Esophagus muscularis mucosa (tissue), 4 donors: ENCODE measurements around the gene TMEM131L. TPM values are rescaled to one million over a fixed set of nuclear protein-coding genes. Genes with fewer than 3 reads are reported as not detected.
"Not testable (repeated sequence)": the region's sequence is repeated elsewhere in the genome, so short reads cannot be mapped to it uniquely, and the experiment has no call there.

Source experiments
- DNase-seq: peaks from one replicate; pipeline ENCODE4 v3.0.0-alpha.2; 2017; ENCODE audit errors: extremely low spot score
- H3K27ac ChIP-seq, 4 donors: fragments of 200-600 bp; sonication (generic); replicated peaks in 1 of 4; 1 replicate in 3 of 4; 2 replicates in 1 of 4; pipeline ENCODE4 v1.5.1; 2016 to 2019; ENCODE audit warnings: mild to moderate bottlenecking in 1 of 4
- H3K27me3 ChIP-seq, 4 donors: fragments of 200-600 bp; sonication (generic); one replicate each; pipeline versions ENCODE4 v1.5.1 to v1.6.0; 2016 to 2019
- H3K36me3 ChIP-seq, 4 donors: fragments of 200-600 bp; sonication (generic); one replicate each; pipeline ENCODE4 v1.5.1; 2016 to 2019
- H3K4me1 ChIP-seq, 4 donors: fragments of 200-600 bp; sonication (generic); one replicate each; pipeline ENCODE4 v1.5.1; 2016 to 2019
- H3K4me3 ChIP-seq, 4 donors: fragments of 200-600 bp; sonication (generic); 1 replicate in 2 of 4; 2 replicates in 2 of 4; pipeline ENCODE4 v1.5.1; 2016 to 2019; ENCODE audit warnings: mild to moderate bottlenecking in 4 of 4, moderate library complexity in 1 of 4
- H3K9me3 ChIP-seq, 4 donors: fragments of 200-600 bp; sonication (generic); 1 replicate in 3 of 4; 2 replicates in 1 of 4; pipeline ENCODE4 v1.5.1; 2016 to 2019
- CTCF ChIP-seq, 3 experiments: fragments of 200-600 bp in 2 of 3; fragments of 450-650 bp in 1 of 3; sonication (generic) in 2 of 3; IDR thresholded peaks; one replicate each; pipeline ENCODE4 v1.5.1; 2017 to 2019; ENCODE audit warnings: antibody characterized with exemption in 3 of 3, mild to moderate bottlenecking in 2 of 3, moderate library complexity in 1 of 3
- EP300 ChIP-seq: sonication (generic); formaldehyde crosslinking; IDR thresholded peaks from one replicate; pipeline ENCODE4 v1.6.1; 2017; ENCODE audit warnings: antibody characterized with exemption
- POLR2A ChIP-seq: fragments of 450-650 bp; IDR thresholded peaks from one replicate; pipeline ENCODE4 v1.6.1; 2017; ENCODE audit warnings: antibody characterized with exemption, moderate library complexity, mild to moderate bottlenecking, low read depth
- POLR2AphosphoS5 ChIP-seq, 2 donors: sonication (generic); formaldehyde crosslinking; IDR thresholded peaks; one replicate each; pipeline ENCODE4 v1.6.1; 2017; ENCODE audit warnings: antibody characterized with exemption in 2 of 2
- whole genome bisulfite sequencing: methylation state at CpG from one replicate; pipeline ENCODE4 v1.1.5; 2018; 5-methylcytosine and 5-hydroxymethylcytosine counted together
- intact Hi-C: fragments of 100-400 bp; cut with DNase I; formaldehyde crosslinking; loops from one replicate; pipeline ENCODE4 v1.15.1; 2023
- total RNA-seq, 4 donors: library from RNA; depleted of rRNA; stranded (reverse); fragments of >200 nt; gene quantifications; one replicate each; pipeline versions ENCODE4 v1.1.0 to v1.2.1, GENCODE V29; 2016

The TMEM131L gene
- total RNA-seq, 4 donors from 2014 or later = 10.3 to 16.3 (median 12.1) TPM

DNA sequence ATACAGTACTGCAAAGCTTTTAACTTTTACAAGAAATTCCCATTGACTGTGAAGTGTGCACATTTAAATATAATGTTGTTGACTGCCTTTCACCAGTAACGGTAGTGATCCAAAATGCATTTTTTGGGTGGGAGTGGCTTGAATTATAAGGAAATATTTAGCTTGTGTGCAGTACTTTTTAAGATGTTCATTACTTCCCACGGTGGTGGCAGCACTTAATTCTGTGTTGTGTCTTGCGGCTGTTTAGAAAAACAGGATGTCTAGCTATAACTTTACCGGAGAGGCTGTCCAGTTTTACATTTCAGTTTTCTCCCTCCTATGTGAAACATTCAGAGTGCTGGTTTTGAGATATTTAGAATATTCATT, 1.7 kb downstream of the TMEM131L start:
- intact Hi-C loops = loop anchor here (2.0 to 10.0 kb wide), 3 partner anchors 89 to 123 kb away; partner anchors contain the start of gene MND1
- Histone ChIP-seq H3K27ac (peak overlapping the region in 3 of 4 donors; percentile 20 to 89 (median 82)), H3K36me3 (no peaks in the 10 kb centered on the region), H3K27me3 (no peaks in the 10 kb centered on the region), H3K4me1 (peaks cover 27 to 69% (median 57%) of the 10 kb centered on the region in 4 donors), H3K4me3 (peak overlapping the region; percentile 61 to 95 (median 88)), H3K9me3 (no peaks in the 10 kb centered on the region)
- no peak for DNase-seq
- TF ChIP-seq POLR2A = no peak
- TF ChIP-seq POLR2AphosphoS5 (IDR thresholded peaks at IDR 0.05) = no peak
- no peak for TF ChIP-seq CTCF (IDR thresholded peaks at IDR 0.05)
- TF ChIP-seq EP300 = no peak
- 19% methylated on average over 4 of the region's 4 CpGs for WGBS

DNA sequence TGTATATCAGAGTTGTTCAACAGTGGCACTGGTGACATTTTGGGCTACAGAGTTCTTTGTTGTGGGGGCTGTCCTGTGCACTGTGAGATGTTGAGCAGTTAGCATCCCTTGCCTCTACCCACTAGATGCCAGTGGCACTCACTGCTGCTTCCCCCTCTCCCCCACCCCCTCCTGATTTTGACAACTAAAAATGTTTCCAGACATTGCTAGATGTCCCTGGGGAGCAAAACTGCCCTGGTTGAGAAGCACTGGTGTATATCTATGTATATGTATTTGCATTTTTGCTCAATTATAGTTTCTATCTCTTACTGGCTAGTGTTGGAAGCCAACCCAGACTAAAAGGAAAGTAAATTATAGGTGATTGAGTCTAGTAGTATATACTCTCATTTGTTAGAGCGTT, 2.4 kb downstream of the TMEM131L start:
- H3K27ac ChIP-seq = peak overlapping the region in 1 of 4 donors; percentile 41
- peak overlapping the region; percentile 61 to 95 (median 88) for H3K4me3 ChIP-seq

GRCh38 chr4:153469031-153469430, 2.9 kb downstream of the TMEM131L start:
- peak overlapping the region; percentile 61 to 95 (median 88) for H3K4me3 ChIP-seq
- peaks cover 0 to 4% (median under 1%) of the 10 kb centered on the region in 4 donors for H3K36me3 ChIP-seq
- H3K9me3 ChIP-seq = no peaks in the 10 kb centered on the region
- peaks cover 27 to 73% (median 55%) of the 10 kb centered on the region in 4 donors for H3K4me1 ChIP-seq
- no peak for DNase-seq
- no peak for TF ChIP-seq EP300
- TF ChIP-seq POLR2A = no peak
- no peak for TF ChIP-seq POLR2AphosphoS5 (IDR thresholded peaks at IDR 0.05)
- no peak for TF ChIP-seq CTCF (IDR thresholded peaks at IDR 0.05)
- intact Hi-C loops = loop anchor here (5.0 to 10.0 kb wide), 2 partner anchors 88 to 124 kb away; partner anchors contain the start of gene MND1
- no peaks in the 10 kb centered on the region for H3K27me3 ChIP-seq
- peak overlapping the region in 1 of 4 donors; percentile 15 for H3K27ac ChIP-seq
- WGBS = 35% methylated on average over 2 of the region's 2 CpGs

More for the DNA sequence above, 2.4 kb downstream of the TMEM131L start:
- DNase-seq = no peak
- intact Hi-C loops = loop anchor here (5.0 to 10.0 kb wide), 2 partner anchors 89 to 124 kb away; partner anchors contain the start of gene MND1
- H3K4me1 ChIP-seq = peaks cover 27 to 74% (median 57%) of the 10 kb centered on the region in 4 donors
- 50% methylated on average over 1 of the region's 1 CpG for WGBS
- TF ChIP-seq CTCF (IDR thresholded peaks at IDR 0.05) = no peak
- no peak for TF ChIP-seq POLR2AphosphoS5 (IDR thresholded peaks at IDR 0.05)
- TF ChIP-seq EP300 = no peak
- TF ChIP-seq POLR2A = no peak
- no peaks in the 10 kb centered on the region for H3K27me3 ChIP-seq
- H3K36me3 ChIP-seq = no peaks in the 10 kb centered on the region
- H3K9me3 ChIP-seq = no peaks in the 10 kb centered on the region

GRCh38 chr4:153471071-153471697, 5.0 kb downstream of the TMEM131L start:
- H3K9me3 ChIP-seq, intact Hi-C loops, H3K27ac ChIP-seq, DNase-seq, H3K27me3 ChIP-seq, H3K4me3 ChIP-seq: not testable (repeated sequence)
- Histone ChIP-seq H3K4me1 (peaks cover 20 to 53% (median 36%) of the 10 kb centered on the region in 4 donors), H3K36me3 (peaks cover 5 to 22% (median 8%) of the 10 kb centered on the region in 4 donors)
- 94% methylated on average over 9 of the region's 9 CpGs for WGBS

GRCh38 chr4:153471698-153472093, 5.5 kb downstream of the TMEM131L start:
- H3K27me3 ChIP-seq = no peaks in the 10 kb centered on the region
- no peak for TF ChIP-seq CTCF (IDR thresholded peaks at IDR 0.05)
- TF ChIP-seq EP300 = no peak
- TF ChIP-seq POLR2A = no peak
- TF ChIP-seq POLR2AphosphoS5 (IDR thresholded peaks at IDR 0.05) = no peak
- peaks cover 5 to 22% (median 8%) of the 10 kb centered on the region in 4 donors for H3K36me3 ChIP-seq
- H3K4me1 ChIP-seq = peaks cover 20 to 53% (median 36%) of the 10 kb centered on the region in 4 donors
- no peak for DNase-seq
- intact Hi-C loops = no loop called here
- 74% methylated on average over 5 of the region's 5 CpGs for WGBS
- H3K27ac ChIP-seq = no peak overlapping the region
- H3K9me3 ChIP-seq = no peaks in the 10 kb centered on the region
- no peak overlapping the region for H3K4me3 ChIP-seq
